Mucosa of descending colon (tissue), 3 donors: ENCODE results near the gene BAG2. TPM values are rescaled to one million over a fixed set of nuclear protein-coding genes. Genes with fewer than 3 reads are reported as not detected.

Experiments used
- ATAC-seq: fragments of 200-7000 bp; cut with Tn5 transposase; one replicate; pipeline ENCODE4 v1.9.1; 2020; ENCODE audit warnings: mild to moderate bottlenecking, moderate library complexity
- DNase-seq, 3 donors: peaks; one replicate each; pipeline ENCODE4 v3.0.0-alpha.2; 2020
- H3K36me3 ChIP-seq: fragments of 200-600 bp; one replicate; pipeline ENCODE4 v1.8.0; 2021; ENCODE audit warnings: low read depth, mild to moderate bottlenecking
- H3K4me1 ChIP-seq: fragments of 200-600 bp; one replicate; pipeline ENCODE4 v1.8.0; 2021; ENCODE audit warnings: low read depth, mild to moderate bottlenecking
- H3K4me3 ChIP-seq: fragments of 200-600 bp; one replicate; pipeline ENCODE4 v1.8.0; 2021; ENCODE audit warnings: mild to moderate bottlenecking
- H3K9me3 ChIP-seq: fragments of 200-600 bp; one replicate; pipeline ENCODE4 v1.8.0; 2021; ENCODE audit warnings: mild to moderate bottlenecking
- intact Hi-C, 2 donors: fragments of 100-400 bp; cut with DNase I in 1 of 2; cut with micrococcal nuclease in 1 of 2; formaldehyde crosslinking; loops; one replicate each; pipeline versions ENCODE4 v1.11.0 to v1.11.1; 2022; cut with DNase I, micrococcal nuclease
- total RNA-seq, 3 donors: library from RNA; stranded (reverse); fragmentation: NEBNext Ultra II Directional in 2 of 3; extraction: Animal tissue kit (Norgen Biotek cat#: 25700) in 2 of 3; gene quantifications; one replicate each; pipeline versions ENCODE4 v1.2.1 to v1.2.4, GENCODE V29; 2021 to 2023
- TF ChIP-seq, protein P1 (sequence below): fragments of 200-600 bp; IDR thresholded peaks from one replicate; pipeline ENCODE4 v1.8.0; 2022; ENCODE audit warnings: antibody characterized with exemption, mild to moderate bottlenecking
- donor health status: DM: no; HTN: no; CAD: no; lungs with moderate emphysema.
- donor health status: DM: no; HTN: no; CAD: no.
- donor health status: DM: no; HTN: yes; CAD: no.

Gene BAG2
- total RNA-seq, 3 donors from 2014 or later: 0.96 to 43.7 (median 2.3) TPM

DNA sequence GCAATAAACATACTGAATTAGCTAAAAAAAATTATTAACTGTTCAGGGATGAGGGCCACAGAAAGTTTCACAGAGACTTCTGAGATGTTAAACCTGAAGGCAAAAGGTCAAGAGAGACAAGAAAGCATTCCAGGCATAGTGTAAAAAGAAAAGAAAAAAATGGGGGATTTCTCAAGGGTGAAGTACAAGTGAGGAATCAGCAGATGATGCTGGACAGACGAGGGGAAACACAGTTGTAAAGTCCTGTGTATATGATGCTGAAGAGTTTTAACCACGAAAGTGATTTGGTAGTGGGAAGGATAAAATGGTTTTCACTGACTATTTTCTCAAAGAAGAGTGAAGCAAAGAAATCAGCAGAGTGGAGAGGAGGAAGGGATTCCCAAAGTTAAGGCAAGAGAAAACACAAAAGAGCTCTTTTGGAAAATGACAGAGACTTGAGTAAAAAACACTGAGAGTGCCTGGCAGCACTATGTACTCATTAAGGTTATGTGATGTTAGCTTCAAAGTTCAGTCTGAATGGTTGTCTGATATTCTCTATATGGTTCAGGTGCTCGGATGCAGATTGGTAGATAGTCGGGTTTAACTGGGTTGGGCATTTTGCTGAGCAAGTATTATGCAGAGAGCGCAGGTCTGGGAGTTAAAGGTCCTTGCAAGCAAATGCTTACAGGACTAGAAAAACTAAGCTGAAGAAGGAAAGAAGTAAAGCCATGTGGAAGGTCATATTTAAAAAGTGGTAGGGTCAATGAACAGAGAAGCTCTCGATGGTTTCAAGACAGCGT is 33.6 kb downstream of the BAG2 start:
- DNase-seq (no peak), ATAC-seq (no peak)
- no peaks in the 10 kb centered on the region for H3K4me1 ChIP-seq
- no peak overlapping the region for H3K4me3 ChIP-seq
- no peaks in the 10 kb centered on the region for H3K9me3 ChIP-seq
- intact Hi-C loops: no loop called here
- TF ChIP-seq, protein P1, sequence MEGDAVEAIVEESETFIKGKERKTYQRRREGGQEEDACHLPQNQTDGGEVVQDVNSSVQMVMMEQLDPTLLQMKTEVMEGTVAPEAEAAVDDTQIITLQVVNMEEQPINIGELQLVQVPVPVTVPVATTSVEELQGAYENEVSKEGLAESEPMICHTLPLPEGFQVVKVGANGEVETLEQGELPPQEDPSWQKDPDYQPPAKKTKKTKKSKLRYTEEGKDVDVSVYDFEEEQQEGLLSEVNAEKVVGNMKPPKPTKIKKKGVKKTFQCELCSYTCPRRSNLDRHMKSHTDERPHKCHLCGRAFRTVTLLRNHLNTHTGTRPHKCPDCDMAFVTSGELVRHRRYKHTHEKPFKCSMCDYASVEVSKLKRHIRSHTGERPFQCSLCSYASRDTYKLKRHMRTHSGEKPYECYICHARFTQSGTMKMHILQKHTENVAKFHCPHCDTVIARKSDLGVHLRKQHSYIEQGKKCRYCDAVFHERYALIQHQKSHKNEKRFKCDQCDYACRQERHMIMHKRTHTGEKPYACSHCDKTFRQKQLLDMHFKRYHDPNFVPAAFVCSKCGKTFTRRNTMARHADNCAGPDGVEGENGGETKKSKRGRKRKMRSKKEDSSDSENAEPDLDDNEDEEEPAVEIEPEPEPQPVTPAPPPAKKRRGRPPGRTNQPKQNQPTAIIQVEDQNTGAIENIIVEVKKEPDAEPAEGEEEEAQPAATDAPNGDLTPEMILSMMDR: no peak
- H3K36me3 ChIP-seq: no peaks in the 10 kb centered on the region

DNA sequence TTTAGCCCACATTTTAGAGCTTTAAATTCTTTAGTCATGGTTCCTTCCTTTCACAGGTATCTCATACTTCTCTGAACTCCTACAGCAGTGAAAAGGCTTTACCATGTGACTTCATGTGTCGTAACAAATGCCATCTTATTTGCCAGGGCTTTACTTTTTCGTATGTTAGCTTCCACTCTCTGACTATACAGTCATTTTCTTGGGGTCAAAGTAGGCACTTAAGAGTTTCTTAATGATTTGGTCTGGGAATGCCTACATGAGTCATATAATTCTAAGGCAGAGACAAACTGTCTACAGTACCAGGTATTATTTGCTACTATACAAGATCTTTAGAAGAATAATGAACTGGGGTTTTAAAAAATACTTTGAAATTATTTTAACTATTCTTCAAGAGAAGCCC is 35.0 kb downstream of the BAG2 start:
- intact Hi-C loops: no loop called here
- Histone ChIP-seq H3K36me3 (no peaks in the 10 kb centered on the region), H3K4me1 (no peaks in the 10 kb centered on the region), H3K4me3 (no peak overlapping the region), H3K9me3 (no peaks in the 10 kb centered on the region)
- no peak for ATAC-seq
- no peak for DNase-seq
- TF ChIP-seq, protein P1: no peak

DNA sequence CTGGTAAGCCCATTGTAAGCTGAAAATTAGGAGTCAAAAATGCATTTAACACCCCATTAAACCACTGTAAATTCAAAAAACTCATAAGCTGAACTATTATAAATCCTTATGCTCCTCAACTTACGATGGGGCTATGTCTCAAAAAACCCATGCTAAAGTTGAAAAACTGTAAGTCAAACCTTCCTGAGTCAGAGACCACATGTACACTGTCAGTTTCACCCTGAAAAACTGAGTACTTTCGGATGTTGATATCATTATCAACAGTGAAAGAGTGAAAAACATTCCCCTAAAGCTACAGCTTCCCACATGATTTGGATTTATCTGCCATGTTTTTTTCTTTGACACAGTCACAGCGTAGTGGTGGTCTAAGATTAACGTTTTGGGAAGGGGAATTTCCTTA is 35.7 kb downstream of the BAG2 start:
- Histone ChIP-seq H3K4me3 (no peak overlapping the region), H3K4me1 (no peaks in the 10 kb centered on the region), H3K36me3 (no peaks in the 10 kb centered on the region), H3K9me3 (no peaks in the 10 kb centered on the region)
- TF ChIP-seq, protein P1: no peak
- intact Hi-C loops: no loop called here
- no peak for ATAC-seq
- DNase-seq: no peak

DNA sequence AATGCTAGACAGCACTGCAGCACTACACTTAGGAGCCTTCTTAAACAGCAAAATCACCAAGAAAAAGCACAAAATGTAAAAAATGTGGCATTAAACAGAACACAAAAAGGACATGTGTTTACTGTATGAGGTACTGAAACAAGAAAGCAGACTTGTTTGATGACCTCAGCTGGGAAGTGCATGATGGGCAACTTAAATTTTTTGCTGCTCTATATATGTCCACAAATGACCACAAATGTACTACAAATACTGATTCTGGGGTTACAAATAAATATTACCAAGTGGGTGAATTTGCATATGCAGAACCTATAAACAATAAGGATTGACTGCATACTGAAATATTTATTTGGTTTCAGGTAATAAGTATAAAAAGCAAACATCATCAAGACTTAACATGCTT is 36.9 kb downstream of the BAG2 start:
- Histone ChIP-seq H3K9me3 (no peaks in the 10 kb centered on the region), H3K4me1 (no peaks in the 10 kb centered on the region), H3K4me3 (no peak overlapping the region), H3K36me3 (no peaks in the 10 kb centered on the region)
- ATAC-seq (no peak), DNase-seq (no peak)
- intact Hi-C loops: no loop called here
- TF ChIP-seq, protein P1: no peak

DNA sequence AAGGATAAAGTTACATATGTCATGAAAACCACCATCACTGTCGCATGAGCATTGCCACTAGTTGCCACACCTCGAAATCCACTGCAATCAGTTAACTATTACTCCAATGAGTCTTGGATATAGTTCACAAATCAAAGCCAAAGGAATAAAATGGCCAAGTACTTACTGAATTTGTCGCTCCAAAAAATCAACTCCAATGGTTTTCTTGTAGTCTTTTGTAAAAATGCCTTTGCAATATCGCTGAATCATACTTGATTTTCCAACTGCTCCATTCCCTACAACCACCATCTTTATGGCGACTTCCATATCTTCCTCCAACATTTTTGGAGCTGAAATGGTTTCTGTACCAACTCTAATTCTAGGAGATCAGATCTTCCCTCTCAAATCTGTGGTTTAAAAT is 37.9 kb downstream of the BAG2 start:
- TF ChIP-seq, protein P1: no peak
- Histone ChIP-seq H3K4me1 (no peaks in the 10 kb centered on the region), H3K9me3 (no peaks in the 10 kb centered on the region), H3K36me3 (no peaks in the 10 kb centered on the region), H3K4me3 (no peak overlapping the region)
- ATAC-seq (no peak), DNase-seq (no peak)
- intact Hi-C loops: no loop called here

DNA sequence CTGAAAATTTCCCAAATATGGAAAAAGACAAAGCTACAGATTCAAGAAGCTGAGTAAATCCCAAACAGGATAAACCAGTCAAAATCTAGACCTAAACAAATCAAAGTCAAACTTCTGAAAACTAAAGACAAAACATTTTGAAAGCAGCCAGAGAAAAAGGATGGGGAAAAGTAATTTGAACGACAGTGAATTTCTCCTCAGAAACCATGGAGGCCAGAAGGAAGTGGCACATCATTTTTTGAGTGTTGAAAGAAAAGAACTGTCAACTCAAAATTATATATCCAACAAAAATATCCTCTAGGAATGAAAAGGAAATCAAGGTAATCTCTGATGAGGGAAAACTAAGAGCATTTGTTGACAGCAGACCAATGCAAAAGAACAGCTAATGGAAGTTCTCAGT is 43.1 kb downstream of the BAG2 start:
- no peak for ATAC-seq
- intact Hi-C loops: no loop called here
- H3K36me3 ChIP-seq: no peaks in the 10 kb centered on the region

More for the DNA sequence above, 43.1 kb downstream of the BAG2 start:
- TF ChIP-seq, protein P1: no peak
- Histone ChIP-seq H3K4me1 (peaks cover 8% of the 10 kb centered on the region), H3K4me3 (no peak overlapping the region), H3K9me3 (no peaks in the 10 kb centered on the region)
- DNase-seq: no peak
